ENCODE results near the gene BDNF.
"Not testable (repeated sequence)": the region's sequence is repeated elsewhere in the genome, so short reads cannot be mapped to it uniquely, and the experiment has no call there.

BDNF gene

DNA sequence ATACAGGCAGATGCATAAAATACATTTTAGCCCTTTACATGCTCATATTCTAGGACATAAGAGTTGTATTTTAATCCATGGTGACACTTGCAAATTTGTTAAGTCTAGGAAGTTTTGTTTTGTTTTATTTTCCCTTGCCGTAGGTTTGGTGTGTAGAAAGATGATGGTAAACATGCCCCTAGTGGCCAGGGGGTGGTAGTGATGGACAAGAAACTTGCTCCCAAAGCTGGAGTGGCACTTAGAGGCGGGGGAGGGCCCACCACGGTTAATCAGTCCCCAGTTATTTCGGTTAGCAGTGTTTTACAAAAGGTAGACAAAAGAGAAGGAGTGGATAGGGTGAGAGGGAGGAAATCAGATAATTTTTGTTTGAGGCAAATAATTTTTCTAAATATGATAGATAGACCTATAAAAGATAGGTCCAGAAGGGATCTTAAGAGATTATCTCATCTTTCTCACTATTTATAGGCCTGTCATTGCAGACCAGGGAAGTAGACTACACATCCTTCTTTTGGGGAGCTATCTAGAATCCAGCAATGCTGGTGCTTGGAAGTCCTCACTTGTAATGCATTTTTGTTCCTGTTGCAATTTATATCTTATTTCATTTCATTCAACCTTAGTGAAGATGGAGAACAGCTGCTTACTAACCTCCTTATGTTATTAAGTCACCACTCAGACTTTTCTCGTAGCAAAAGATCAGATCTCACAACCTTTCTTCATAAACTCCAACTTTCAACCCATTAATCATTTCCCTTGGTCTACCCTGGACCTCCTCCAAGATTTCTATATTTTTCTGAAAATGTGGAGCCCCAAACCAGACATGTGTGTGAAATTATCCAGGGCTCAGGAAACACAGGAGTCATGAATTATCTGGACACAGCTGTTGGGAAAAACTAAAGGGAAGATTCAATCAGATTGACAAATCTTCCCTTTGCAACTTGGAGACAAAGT is 5.9 kb upstream of the BDNF start:
- no peak for DNase-seq

DNA sequence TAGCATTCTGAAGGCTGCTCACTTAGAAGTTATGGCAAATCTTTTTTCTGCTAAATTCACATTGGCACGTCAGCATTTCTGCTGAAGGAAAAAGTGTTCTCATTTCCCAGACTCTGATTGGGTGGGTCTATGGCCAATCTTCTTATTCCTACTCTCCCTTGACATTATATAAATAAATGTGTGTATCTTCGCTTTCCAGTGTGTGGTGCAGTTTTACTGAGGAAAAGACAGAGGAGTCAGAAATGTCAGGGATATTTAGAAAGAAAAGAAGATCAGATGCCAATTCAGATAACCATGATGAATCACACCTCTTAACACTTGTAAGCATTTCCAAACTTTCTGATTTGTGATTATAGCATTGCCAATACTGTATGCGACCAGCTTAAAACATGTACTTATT is 3.2 kb upstream of the BDNF start:
- no peak for DNase-seq

DNA sequence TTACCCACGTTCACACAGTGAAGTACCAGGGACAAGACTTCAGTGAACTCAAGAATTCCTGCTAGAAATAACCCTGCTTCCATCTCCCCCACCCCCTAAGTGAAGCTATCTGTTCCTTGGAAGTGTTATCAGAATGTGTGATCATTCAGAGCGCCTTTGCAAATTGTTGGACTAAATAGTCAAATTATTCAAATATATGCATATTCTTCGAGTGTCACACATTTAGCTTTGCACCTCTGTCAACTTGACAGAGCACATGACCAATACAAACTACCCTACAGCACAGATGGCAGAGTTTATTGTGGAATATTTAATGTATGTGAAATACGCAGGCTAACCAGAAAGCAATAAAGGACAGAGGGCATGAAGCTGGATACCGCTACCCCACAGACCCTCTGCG is 2.6 kb upstream of the BDNF start:
- no peak for DNase-seq

DNA sequence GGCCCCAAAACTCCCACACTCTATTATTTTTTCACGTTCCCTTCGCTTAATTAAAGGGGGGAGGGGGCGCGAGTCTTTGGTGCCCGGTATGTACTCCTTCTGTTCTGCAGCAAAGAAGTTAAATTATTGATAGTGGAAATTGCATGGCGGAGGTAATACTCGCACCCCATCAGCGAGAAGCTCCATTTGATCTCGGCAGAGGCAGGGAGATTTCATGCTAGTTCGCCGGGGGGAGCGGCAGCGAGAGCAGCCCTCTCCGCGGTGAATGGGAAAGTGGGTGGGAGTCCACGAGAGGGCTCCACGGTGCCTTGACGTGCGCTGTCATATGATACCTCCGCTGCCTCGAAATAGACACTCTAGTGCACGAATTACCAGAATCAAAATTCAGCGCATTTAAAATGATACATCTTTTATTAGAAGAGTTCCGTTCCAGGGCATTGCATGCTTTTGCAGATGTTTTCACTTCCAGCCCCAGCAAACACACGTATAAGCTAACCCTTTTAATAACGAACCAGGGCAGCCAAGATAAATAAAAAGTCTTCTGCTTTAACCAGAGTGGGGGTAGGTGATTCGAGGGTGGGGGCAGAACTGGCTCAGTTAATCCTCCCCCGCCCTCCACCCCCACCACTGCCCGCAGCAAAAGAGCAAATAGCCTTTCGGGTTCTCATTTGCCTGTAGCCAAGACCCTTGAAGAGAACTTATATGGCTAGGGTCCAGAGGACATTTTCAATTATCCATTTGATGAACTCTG is 1.3 kb upstream of the BDNF start:
- no peak for DNase-seq

DNA sequence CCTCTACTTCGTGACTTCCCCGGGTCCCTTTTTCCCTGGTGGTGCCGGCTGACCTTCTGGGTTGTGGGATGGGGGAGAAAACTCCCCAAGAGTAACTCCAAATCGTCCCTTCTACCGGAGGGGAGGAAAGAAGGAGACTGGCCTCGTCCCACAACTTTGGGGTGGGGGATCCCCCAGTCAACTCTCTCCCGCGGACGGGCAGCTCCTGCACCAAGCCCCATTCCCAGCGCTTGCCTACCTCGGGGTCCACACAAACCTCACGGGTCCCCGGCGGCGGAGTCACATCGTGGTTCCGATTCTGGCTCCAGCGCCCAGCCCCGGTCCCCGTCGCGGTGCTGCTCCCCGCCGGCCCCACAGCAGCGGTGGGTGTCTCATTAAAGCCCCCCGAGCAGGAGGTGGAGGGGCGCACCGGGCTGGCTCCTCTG is 317 bp downstream of the BDNF start:
- no peak for DNase-seq

DNA sequence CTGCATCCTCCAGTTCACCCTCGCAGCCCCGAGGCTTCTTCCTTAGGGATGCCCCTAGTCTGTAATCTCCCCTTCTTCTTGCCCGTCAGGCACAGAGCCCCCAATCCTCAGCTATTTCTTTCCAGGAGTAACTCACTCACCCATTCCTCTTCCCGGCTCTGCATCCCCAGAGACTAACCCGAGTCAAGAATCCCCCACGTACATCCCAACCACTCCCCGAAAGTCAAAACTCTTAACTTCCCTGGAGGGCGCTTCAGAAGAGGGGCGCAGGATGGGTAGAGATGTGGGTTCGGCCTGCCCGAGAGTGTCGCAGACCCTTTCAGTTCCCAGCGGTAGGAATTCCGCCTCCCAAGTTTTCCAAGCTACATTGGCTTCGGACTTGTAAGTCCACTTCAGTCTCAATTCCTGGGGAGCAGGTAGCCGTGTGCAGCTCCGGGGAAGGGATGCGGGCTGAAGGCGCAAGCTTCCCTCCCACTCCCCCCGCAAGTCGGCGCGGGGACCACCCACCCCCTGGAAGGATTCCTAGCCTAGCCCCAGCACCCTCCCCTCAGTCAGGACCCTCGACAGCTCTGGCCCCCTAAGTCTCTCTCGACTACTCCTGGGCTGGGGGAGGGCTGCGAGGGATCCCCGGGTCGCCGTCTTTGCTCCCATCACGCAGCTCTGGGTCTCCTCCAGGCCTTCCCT is 871 bp downstream of the BDNF start:
- no peak for DNase-seq

DNA sequence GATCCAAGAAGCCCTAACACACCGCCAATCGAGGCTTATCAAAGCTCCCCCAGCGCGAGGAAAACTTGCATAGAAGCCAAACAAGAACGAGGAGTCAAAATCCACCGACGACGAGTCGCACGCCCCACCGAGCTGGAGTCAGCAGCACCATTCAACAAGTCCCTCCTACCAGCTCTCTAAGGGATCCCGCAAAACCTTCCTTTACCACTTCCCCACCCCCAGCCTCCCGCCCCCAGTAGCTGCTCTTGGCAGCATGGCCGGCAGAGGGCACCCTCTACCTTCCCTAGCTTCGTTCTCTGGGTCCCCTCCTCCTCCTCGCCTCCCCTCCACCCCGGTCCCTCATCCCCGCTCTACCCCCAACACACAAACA is 1.4 kb downstream of the BDNF start:
- peak; percentile 32 to 39 for DNase-seq

DNA sequence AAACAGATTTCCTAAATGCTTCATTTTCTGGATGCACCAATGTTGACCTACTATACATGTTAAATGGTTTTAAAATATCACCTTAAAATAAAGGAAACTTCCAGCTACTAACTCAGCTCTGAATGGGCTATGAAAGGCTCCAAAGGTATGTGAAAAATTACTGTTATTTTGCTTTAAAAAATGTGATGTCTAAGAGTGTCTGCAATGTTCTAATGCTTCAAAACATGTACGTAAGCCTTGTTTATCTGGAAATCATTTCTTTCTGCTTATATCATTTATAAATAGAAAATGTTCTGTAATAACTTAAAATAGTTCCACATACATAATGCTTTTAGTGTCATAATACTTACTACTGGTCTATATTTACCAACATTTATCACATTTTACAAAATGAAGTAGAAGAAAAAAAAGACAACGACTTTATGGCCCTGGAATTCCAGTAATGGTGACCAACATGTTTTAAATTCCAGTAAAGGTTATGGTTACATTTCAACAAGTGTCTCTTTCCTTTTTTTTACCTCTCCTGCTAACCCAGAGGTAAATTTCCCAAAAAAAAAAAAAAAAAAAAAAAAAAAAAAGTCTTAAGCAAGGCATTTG is 2.5 kb downstream of the BDNF start:
- no peak for DNase-seq

DNA sequence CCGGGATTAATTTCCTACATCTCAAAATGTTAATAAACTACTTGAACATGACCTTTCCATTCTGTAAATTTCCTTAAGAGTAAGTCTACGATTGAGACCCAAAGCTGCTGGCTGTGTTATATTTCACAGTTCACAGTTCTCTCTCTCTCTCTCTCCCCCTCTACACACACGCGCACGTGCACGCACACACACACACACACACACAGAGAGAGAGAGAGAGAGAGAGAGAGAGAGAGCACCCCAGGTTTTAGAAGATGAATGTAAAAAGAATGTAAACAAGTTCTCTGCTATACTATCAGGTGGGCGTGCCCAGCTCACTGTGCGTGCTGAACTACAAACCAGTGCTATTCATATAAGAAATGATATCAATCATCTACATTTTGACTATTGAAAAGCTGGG is 3.3 kb downstream of the BDNF start:
- DNase-seq = no peak

DNA sequence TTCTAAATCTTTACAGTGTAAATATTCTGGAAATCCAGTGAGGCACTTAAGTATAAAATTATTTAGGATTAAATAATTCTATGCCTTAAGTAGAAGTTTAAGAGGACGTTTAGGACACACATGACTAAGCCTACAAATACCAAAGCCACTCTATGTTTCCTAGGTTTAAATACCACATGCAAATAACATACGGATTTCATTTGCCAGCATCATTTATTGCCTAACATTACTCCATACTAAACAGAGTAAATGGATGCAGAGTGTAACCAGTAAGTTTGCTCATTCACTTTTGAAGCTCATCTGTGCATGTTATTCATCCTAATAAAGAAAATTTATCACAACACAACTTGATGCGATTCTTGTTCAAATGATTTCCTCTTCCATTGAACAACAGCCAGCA is 4.1 kb downstream of the BDNF start:
- no peak for DNase-seq

DNA sequence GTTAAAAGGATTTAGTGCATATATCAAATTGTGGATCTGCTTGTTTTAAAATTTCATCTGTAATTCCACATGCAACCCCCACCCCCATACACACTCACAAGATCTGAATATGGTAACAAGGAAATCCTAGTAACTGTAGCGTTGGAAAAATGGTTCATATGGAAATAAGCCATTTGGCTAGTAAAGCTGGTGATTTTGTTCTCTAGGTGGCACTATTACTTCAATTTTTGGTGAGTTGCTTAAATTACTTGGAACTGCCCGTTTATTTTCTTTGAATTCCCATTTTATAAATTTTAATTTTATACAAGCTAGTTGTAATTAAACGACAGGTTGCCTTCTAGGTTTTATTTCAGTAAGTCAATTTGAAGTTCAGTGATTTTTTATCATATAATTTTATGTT is 5.3 kb downstream of the BDNF start:
- no peak for DNase-seq

DNA sequence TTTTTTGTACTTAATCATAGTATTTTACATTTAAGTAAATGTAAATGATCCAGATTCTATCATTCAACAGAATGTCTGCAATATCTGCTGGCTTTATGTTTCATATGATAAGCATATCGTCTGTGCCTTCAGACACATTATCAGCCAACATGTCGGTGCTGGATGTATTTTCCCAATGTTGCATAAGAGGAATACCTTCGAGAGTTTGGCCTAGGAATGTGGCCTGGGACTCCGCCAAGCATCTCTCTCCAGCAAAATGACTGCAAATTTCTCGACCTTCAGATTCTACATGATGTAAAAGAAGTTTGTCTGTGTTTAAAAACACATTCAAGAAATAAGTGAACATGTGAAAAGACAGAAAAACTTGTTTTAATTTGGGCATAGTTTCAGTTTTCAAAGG is 6.9 kb downstream of the BDNF start:
- no peak for DNase-seq

DNA sequence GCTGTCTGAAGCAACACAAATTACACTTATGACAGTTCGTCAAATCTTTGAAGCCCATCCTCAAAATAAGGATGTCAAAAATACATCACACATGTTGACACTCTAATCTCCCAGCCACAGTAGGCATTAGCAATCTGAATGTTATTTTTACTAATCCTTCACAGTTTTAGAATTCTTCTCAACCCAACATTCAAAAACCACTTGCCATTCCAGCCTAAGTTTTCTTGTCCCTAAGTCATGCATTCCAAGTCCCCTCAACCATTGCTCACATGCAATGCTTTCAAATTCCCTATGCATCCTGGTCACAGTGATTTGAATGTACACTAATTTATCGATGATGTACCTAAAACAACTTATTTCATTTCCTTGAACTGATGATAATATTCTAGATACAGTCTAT is 7.5 kb downstream of the BDNF start:
- DNase-seq = no peak

DNA sequence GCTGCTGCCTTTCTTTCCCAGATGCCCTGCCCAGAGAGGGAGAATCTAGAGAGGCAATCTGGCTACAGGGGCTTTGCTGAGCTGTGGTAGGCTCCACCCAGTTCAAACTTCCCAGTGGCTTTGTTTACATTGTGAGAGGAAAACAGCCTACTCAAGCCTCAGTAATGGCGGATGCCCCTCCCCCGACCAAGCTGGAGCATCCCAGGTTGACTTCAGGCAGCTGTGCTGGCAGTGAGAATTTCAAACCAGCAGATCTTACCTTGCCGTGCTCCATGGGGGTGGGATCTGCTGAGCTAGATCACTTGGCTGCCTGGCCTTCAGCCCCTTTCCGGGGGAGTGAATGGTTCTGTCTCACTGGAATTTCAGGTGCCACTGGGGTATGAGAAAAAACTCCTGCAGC is 12.2 kb downstream of the BDNF start:
- no peak for DNase-seq

DNA sequence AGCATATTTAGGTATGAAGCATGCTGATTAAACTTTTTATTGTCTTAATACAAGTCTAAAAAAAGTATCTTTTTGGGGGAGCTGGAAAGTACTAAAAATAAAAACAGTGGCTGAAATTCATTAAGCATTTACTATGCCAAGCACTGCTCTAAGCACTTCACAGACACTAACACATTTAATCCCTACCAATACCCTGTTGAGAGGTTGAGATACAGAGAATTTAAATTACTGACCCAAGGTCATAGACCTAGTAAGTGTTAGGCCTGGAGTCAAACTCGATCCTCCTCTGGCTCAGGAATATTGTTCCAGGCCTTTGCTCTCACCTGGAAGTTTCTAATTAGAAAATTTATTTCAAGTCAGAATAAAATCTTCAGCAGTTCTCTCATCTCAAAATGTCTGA is 18.6 kb downstream of the BDNF start:
- no peak for DNase-seq

DNA sequence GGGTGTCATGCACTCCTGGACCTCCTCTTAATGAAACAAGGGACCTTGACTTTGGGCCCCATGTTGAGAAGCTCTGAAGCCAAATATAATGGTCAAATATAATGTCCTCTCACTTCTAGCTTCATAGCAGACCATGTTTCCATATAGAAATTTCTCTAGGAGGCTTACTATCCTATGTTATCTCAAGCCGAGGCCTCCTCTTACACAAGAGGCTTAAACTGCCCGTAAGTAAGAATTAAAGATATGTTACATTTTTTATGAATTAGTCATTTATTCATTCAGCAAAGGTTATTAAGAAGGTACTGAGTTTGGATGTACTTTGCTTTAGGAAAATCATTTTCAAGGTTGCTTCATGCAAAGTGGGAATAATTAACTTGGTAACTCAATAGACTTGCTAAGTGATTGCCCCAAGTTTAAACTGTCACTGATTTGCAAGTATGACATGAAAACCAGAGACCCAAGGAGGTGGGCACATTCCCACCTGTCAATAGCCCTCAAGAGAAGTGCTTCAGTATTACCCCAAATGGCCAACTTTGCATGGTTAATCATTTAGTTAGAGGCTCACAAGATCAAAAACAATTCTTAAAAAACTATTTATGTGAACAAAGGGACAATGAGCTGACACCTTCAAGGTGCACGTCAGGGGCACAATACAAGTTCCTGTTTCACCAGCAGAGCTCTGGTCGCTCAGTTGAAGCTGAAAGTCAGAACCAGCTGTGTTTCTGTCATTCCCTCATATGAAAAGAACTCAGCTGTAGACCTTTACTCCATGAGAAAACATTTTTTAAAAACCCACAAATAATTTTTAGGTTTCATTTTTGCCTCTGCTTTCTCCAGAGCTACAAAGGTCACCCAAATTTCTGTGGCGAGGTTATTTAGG is 20.9 kb downstream of the BDNF start:
- DNase-seq = no peak

DNA sequence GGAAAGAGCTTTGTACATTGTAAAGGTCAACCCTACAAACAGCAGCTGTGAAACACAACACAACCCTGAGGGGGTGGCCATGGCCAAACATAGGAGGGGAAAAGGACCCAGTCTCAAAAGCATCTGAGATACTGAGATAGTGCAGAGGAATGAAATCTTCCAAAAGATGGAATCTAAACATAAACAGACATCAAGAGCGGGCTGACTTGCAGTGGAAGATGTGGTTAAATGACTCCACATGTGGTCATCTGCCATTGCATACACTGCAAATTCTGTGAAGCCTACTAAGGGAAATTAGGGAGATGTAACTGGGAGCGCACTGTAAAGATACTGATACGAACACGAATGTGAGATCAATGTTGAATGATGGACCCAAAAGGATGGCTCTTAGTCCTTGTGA is 22.0 kb downstream of the BDNF start:
- no peak for DNase-seq

DNA sequence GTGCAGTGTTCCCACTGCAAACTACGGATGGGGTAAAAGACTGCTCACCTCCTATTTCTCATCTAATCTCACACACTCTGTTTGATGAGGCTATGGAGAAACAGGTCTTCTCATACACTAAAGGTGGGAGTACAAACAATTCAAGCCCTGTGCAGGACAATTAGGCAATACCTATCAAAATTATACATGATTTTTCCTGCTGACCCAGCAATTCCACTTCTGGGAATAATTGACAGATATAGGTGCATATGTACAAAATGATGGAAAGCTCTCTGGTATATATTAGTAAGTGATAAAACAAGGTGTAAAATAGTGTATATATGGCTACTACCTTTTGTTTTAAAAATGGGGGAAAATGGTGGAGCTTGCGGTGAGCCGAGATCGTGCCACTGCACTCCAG is 23.1 kb downstream of the BDNF start:
- no peak for DNase-seq

DNA sequence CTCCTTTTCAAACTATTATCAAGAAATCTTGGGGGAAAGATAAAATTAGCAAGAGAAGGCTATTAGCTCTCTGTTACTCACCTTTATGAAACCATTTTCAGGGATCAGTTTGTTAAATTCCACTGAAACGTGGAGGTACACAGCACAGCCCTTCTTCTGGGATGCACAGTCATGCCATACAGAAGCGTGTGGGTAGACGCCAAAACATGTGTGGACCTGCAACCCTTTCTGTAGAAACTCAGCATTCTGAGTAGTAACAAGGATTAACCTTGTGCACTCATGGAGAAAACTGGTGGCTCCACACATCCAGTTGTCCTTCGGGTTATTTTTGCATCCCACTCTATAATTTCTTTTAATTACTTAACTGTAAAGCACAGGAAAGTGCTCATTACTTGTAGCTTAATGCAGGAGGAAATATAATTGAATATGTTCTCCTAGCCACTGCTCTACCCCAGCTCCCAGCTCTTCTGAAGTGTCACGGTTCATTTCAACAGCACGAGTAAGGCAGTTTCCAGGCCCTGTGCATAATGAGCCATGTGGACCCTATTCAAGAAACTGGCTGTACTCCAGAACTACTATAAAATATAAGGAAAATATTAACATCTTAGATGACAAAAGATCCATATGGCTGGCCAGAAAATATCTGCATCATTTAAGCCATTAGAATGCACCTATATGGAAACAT is 26.1 kb downstream of the BDNF start:
- DNase-seq = no peak

DNA sequence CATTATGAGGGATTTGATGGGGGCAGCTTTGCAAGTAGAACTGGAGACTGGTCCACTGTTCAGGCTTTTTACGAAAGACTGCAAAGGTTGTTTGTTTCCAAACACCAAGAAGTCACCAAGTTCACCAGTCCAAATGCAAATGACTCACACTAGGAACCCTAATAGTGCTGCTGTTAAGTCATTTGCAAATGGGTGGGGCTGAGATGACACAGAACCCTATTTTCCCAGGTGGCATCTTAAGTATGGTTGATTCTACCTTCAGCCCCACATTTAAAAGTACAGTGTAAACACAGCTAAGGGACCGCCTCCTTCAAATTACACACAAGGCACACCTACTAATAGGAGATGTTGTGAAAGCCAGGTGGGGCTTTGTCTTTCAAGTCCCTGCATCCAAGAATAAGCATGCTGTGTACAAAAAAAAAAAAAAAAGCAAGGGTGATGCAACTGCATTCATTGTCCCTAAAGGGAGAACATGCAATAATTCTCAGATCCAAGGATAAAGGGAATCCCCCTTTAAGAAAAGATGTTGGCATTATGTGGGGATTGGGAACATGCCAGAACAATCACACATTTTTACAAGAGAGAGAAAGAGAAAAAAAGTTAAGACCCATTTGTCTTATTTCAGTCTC is 27.3 kb downstream of the BDNF start:
- DNase-seq = no peak

DNA sequence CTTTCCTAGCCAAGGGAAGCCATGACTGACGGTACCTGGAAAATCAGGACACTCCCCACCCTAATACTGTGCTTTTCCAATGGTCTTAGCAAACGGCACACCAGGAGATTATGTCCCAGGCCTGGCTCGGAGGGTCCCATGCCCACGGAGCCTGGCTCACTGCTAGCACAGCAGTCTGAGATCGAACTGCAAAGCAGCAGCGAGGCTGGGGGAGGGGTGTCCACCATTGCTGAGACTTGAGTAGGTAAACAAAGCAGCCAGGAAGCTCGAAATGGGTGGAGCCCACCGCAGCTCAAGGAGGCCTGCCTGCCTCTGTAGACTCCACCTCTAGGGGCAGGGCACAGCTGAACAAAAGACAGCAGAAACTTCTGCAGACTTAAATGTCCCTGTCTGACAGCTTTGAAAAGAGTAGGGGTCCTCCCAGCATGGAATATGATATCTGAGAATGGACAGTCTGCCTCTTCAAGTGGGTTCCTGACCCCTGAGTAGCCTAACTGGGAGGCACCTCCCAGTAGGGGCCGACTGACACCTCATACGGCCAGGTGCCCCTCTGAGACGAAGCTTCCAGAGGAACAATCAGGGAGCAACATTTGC is 34.6 kb downstream of the BDNF start:
- not testable (repeated sequence) for DNase-seq

Data from bone marrow (tissue), 2 donors.